ENCODE results near the gene ASIC2. TPM values are rescaled to one million over a fixed set of nuclear protein-coding genes. Genes with fewer than 3 reads are reported as not detected.

ASIC2 gene
- 0.42 and 0.74 TPM in 2 replicates for total RNA-seq (2021)
- long read RNA-seq, partial matches to known transcripts: 0 of 1 reads
- long read RNA-seq, other reads (novel, unspliced or antisense): 1 of 1 reads

GRCh38 chr17:33292981-33293867, at the start of gene ASIC2:
Gene ASIC2 (minus strand): TSS chr17:33293295.
- Histone ChIP-seq H3K4me1 (ENCODE audit: insufficient read depth, low read length) (no peaks in the 10 kb centered on the region; the same call in 1 of the 2 replicates), H3K79me1 (ENCODE audit: insufficient read depth, low read depth, low read length, poor library complexity, severe bottlenecking) (no peaks in the 10 kb centered on the region), H3K4ac (ENCODE audit: low read depth, low read length) (no peak within 1 kb of the TSS), H2BK20ac (ENCODE audit: low read depth, low read length, poor library complexity, severe bottlenecking) (no peak within 1 kb of the TSS), H4K20me1 (ENCODE audit: control insufficient read depth, insufficient read depth, insufficient read length) (peaks cover 3% of the 10 kb centered on the region), H2BK120ac (ENCODE audit: low read depth, low read length, poor library complexity, severe bottlenecking) (no peak within 1 kb of the TSS), H3K4me2 (ENCODE audit: insufficient read depth, insufficient read length, low read length) (peak within 1 kb of the TSS; percentile 69), H3K9me3 (ENCODE audit: control insufficient read depth, low read depth, low read length) (no peaks in the 10 kb centered on the region), H2BK15ac (ENCODE audit: low read depth, low read length) (no peak within 1 kb of the TSS), H3K27me3 (ENCODE audit: insufficient read depth, low read length) (peaks cover 38% of the 10 kb centered on the region), H3K79me2 (ENCODE audit: insufficient read depth, low read length) (no peaks in the 10 kb centered on the region), H3K18ac (ENCODE audit: insufficient read length, low read depth, low read length) (no peak within 1 kb of the TSS), H3K27ac (ENCODE audit: insufficient read length, low read depth, low read length) (no peak within 1 kb of the TSS), H2BK5ac (ENCODE audit: insufficient read length, low read length) (no peak within 1 kb of the TSS), H4K5ac (ENCODE audit: insufficient read length, low read depth, low read length) (no peak within 1 kb of the TSS), H4K91ac (ENCODE audit: insufficient read length, low read depth, low read length) (no peak within 1 kb of the TSS), H3K56ac (ENCODE audit: insufficient read length, low read depth, low read length) (no peak within 1 kb of the TSS), H3T11ph (ENCODE audit: low read length) (no peak within 1 kb of the TSS), H2AFZ (ENCODE audit: low read length) (no peak within 1 kb of the TSS), H3K23me2 (ENCODE audit: insufficient read length, low read depth, low read length, poor library complexity, severe bottlenecking) (peaks cover 12% of the 10 kb centered on the region), H2AK5ac (ENCODE audit: insufficient read length, low read length) (no peak within 1 kb of the TSS), H4K8ac (replicated peaks; ENCODE audit: insufficient read length, low read depth, low read length) (no peak within 1 kb of the TSS), H3K14ac (ENCODE audit: insufficient read depth, low read length) (no peak within 1 kb of the TSS; the same call in 1 of the 2 replicates), H2BK12ac (ENCODE audit: insufficient read length, low read depth, low read length) (no peak within 1 kb of the TSS), H3K23ac (ENCODE audit: insufficient read length, low read depth, low read length) (no peak within 1 kb of the TSS), H3K9ac (ENCODE audit: extremely low read depth, insufficient read length, low read length) (no peak within 1 kb of the TSS)
- no peaks in the 10 kb centered on the region; a peak in 2 of 7 replicates for H3K36me3 Mint-ChIP-seq (ENCODE audit: insufficient read depth in 1 of 3, low read depth in 3 of 3)
- TF ChIP-seq, protein P1, sequence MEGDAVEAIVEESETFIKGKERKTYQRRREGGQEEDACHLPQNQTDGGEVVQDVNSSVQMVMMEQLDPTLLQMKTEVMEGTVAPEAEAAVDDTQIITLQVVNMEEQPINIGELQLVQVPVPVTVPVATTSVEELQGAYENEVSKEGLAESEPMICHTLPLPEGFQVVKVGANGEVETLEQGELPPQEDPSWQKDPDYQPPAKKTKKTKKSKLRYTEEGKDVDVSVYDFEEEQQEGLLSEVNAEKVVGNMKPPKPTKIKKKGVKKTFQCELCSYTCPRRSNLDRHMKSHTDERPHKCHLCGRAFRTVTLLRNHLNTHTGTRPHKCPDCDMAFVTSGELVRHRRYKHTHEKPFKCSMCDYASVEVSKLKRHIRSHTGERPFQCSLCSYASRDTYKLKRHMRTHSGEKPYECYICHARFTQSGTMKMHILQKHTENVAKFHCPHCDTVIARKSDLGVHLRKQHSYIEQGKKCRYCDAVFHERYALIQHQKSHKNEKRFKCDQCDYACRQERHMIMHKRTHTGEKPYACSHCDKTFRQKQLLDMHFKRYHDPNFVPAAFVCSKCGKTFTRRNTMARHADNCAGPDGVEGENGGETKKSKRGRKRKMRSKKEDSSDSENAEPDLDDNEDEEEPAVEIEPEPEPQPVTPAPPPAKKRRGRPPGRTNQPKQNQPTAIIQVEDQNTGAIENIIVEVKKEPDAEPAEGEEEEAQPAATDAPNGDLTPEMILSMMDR (conservative IDR thresholded peaks at IDR 0.05): peak; percentile 20; the same call in 1 of the 3 replicates
- WGBS (ENCODE audit: extremely low coverage, insufficient read length, low lambda C conversion rate): no CpG with 5 or more reads among the region's 68 CpGs
- H3K4me1 Mint-ChIP-seq: peaks cover 12 to 14% of the 10 kb centered on the region in 2 experiments
- DNase-seq: peak; percentile 78
- H3K27ac Mint-ChIP-seq: no peak within 1 kb of the TSS
- H3K4me3 Mint-ChIP-seq: peak within 1 kb of the TSS; percentile 57 to 83
- H3K9me3 Mint-ChIP-seq: peaks cover 0 to 4% of the 10 kb centered on the region in 2 experiments; a peak in 1 of 5 replicates
- H3K27me3 Mint-ChIP-seq (ENCODE audit: low read depth): peaks cover 90% of the 10 kb centered on the region

Measured in H9 (cell line).